HepG2 (cell line): ENCODE measurements around the gene TEX19. TPM values are rescaled to one million over a fixed set of nuclear protein-coding genes. Genes with fewer than 3 reads are reported as not detected.

Experiments used
- AKAP8 ChIP-seq: sonication (generic); formaldehyde crosslinking; IDR thresholded peaks from 2 replicates; pipeline ENCODE4 v1.5.1; 2020; ENCODE audit warnings: mild to moderate bottlenecking, missing genetic modification reagents
- ARNT ChIP-seq: fragments of 450-650 bp; IDR thresholded peaks from 2 replicates; pipeline ENCODE4 v1.6.1; 2017
- BRCA1 ChIP-seq: sonication (generic); formaldehyde crosslinking; IDR thresholded peaks from 2 replicates; pipeline ENCODE4 v1.4.0; 2020; ENCODE audit warnings: missing genetic modification reagents
- DR1 ChIP-seq: sonication (generic); formaldehyde crosslinking; IDR thresholded peaks from 2 replicates; pipeline ENCODE4 v1.8.0; 2021; ENCODE audit warnings: mild to moderate bottlenecking, missing genetic modification reagents, inconsistent platforms
- HMG20B ChIP-seq: conservative IDR thresholded peaks from 2 replicates; pipeline ENCODE4 v1.6.1; 2016; ENCODE audit warnings: missing genetic modification reagents, missing compliant biosample characterization
- JARID2 ChIP-seq: sonication (generic); formaldehyde crosslinking; IDR thresholded peaks from 2 replicates; pipeline ENCODE4 v1.8.1; 2023; ENCODE audit warnings: missing genetic modification reagents, inconsistent platforms; ENCODE audit not compliant: insufficient replicate concordance
- KDM1A ChIP-seq: IDR thresholded peaks from 2 replicates; pipeline ENCODE4 v1.6.1; 2016; ENCODE audit warnings: missing compliant biosample characterization
- MYNN ChIP-seq: sonication (generic); formaldehyde crosslinking; IDR thresholded peaks from 2 replicates; pipeline ENCODE4 v1.4.0; 2020; ENCODE audit warnings: mild to moderate bottlenecking, low read depth, missing genetic modification reagents
- NFE2L1 ChIP-seq: sonication (generic); formaldehyde crosslinking; IDR thresholded peaks from 2 replicates; pipeline ENCODE4 v1.4.0; 2020; ENCODE audit warnings: missing genetic modification reagents, mild to moderate bottlenecking, borderline replicate concordance
- NFKB2 ChIP-seq: sonication (generic); formaldehyde crosslinking; IDR thresholded peaks from 2 replicates; pipeline ENCODE4 v1.4.0; 2020; ENCODE audit warnings: missing genetic modification reagents, borderline replicate concordance
- NR2F2 ChIP-seq: IDR thresholded peaks from 2 replicates; pipeline ENCODE4 v1.6.1; 2012; ENCODE audit warnings: low read depth, inconsistent platforms, borderline replicate concordance
- PHF5A ChIP-seq: IDR thresholded peaks from one replicate; pipeline ENCODE4 v1.6.1; 2018; ENCODE audit warnings: low read depth, missing genetic modification reagents; ENCODE audit not compliant: unreplicated experiment
- PITX1 ChIP-seq: sonication (generic); formaldehyde crosslinking; IDR thresholded peaks from 2 replicates; pipeline ENCODE4 v1.5.1; 2020; ENCODE audit warnings: mild to moderate bottlenecking, missing genetic modification reagents
- PRMT3 ChIP-seq: sonication (generic); formaldehyde crosslinking; IDR thresholded peaks from 2 replicates; pipeline ENCODE4 v1.8.1; 2022; ENCODE audit warnings: low read depth, mild to moderate bottlenecking, moderate library complexity, missing genetic modification reagents, borderline replicate concordance
- RARA ChIP-seq: IDR thresholded peaks from 2 replicates; pipeline ENCODE4 v1.6.1; 2016; ENCODE audit warnings: missing genetic modification reagents, missing compliant biosample characterization
- SALL2 ChIP-seq: sonication (generic); formaldehyde crosslinking; IDR thresholded peaks from 2 replicates; pipeline ENCODE4 v1.8.1; 2023; ENCODE audit warnings: mild to moderate bottlenecking, missing genetic modification reagents, inconsistent platforms
- SIN3B ChIP-seq: fragments of 150-350 bp; IDR thresholded peaks from 2 replicates; pipeline ENCODE4 v1.6.1; 2014; ENCODE audit warnings: low read length
- SP1 ChIP-seq, 2 experiments: fragments of 450-650 bp in 1 of 2; sonication (generic) in 1 of 2; formaldehyde crosslinking in 1 of 2; IDR thresholded peaks; 2 replicates each; pipeline versions ENCODE4 v1.4.0 to v1.6.1; 2016 to 2020; ENCODE audit warnings: missing genetic modification reagents in 1 of 2
- TAF15 ChIP-seq: fragments of 200-400 bp; formaldehyde crosslinking; IDR thresholded peaks from one replicate; pipeline ENCODE4 v1.6.1; 2018; ENCODE audit warnings: mild to moderate bottlenecking, low read depth, low read length; ENCODE audit not compliant: poor library complexity, severe bottlenecking
- TCF7 ChIP-seq: sonication (generic); IDR thresholded peaks from 2 replicates; pipeline ENCODE4 v1.6.1; 2016; ENCODE audit warnings: antibody characterized with exemption, low read depth
- YY1 ChIP-seq: IDR thresholded peaks from 2 replicates; pipeline ENCODE4 v1.6.1; 2011; ENCODE audit warnings: low read length, low read depth, moderate library complexity, mild to moderate bottlenecking; ENCODE audit not compliant: insufficient read depth, insufficient replicate concordance
- ZBTB3 ChIP-seq: sonication (generic); formaldehyde crosslinking; IDR thresholded peaks from 2 replicates; pipeline ENCODE4 v1.4.0; 2020; ENCODE audit warnings: low read depth, mild to moderate bottlenecking, moderate library complexity, missing genetic modification reagents, borderline replicate concordance
- ZBTB7B ChIP-seq: sonication (generic); formaldehyde crosslinking; IDR thresholded peaks from 2 replicates; pipeline ENCODE4 v1.4.0; 2020; ENCODE audit warnings: missing genetic modification reagents
- ZFY ChIP-seq: sonication (generic); formaldehyde crosslinking; IDR thresholded peaks from 2 replicates; pipeline ENCODE4 v1.4.0; 2020; ENCODE audit warnings: missing genetic modification reagents
- ZGPAT ChIP-seq: IDR thresholded peaks from 2 replicates; pipeline ENCODE4 v1.6.1; 2016; ENCODE audit warnings: mild to moderate bottlenecking
- ZNF101 ChIP-seq: sonication (generic); formaldehyde crosslinking; IDR thresholded peaks from 2 replicates; pipeline ENCODE4 v1.4.0; 2020; ENCODE audit warnings: mild to moderate bottlenecking, low read depth, missing genetic modification reagents, borderline replicate concordance
- ZNF737 ChIP-seq: sonication (generic); formaldehyde crosslinking; IDR thresholded peaks from 2 replicates; pipeline ENCODE4 v1.5.0; 2020; ENCODE audit warnings: missing genetic modification reagents, mild to moderate bottlenecking, borderline replicate concordance
- ZNF850 ChIP-seq: sonication (generic); formaldehyde crosslinking; conservative IDR thresholded peaks from 2 replicates; pipeline ENCODE4 v1.9.0; 2021; ENCODE audit warnings: mild to moderate bottlenecking, missing genetic modification reagents
- ZNF883 ChIP-seq: sonication (generic); formaldehyde crosslinking; IDR thresholded peaks from 2 replicates; pipeline ENCODE4 v1.5.1; 2020; ENCODE audit warnings: mild to moderate bottlenecking, missing genetic modification reagents; ENCODE audit errors: not compliant biosample characterization
- polyA plus RNA-seq, 8 experiments: library from polyadenylated mRNA; depleted of rRNA in 3 of 8; stranded (reverse) in 7 of 8; unstranded in 1 of 8; fragments of >200 nt; fragmentation: Illumina TruSeq in 4 of 8; extraction: Trizol in 4 of 8; gene quantifications; 2 replicates each; pipeline versions ENCODE4 v1.2.1 to v1.2.3, GENCODE V29; 2011 to 2016; ENCODE audit warnings: low read depth in 4 of 8, missing spikeins in 1 of 8, mixed read lengths in 1 of 8; ENCODE audit not compliant: insufficient read depth in 1 of 8
- total RNA-seq, 5 experiments: library from RNA; depleted of rRNA; stranded (reverse); fragments of >200 nt; fragmentation: Illumina TruSeq; extraction: Trizol; gene quantifications; 2 replicates each; pipeline ENCODE4 v1.2.3, GENCODE V29; 2016; ENCODE audit warnings: low read depth in 1 of 5

Gene TEX19
- total and polyA plus RNA-seq, 2 of the 13 experiments (the other 11 are each of a cell fraction or from before 2014, with no cell fraction given): 1.3 to 6.0 TPM

- peak; percentile 90; the same call in 1 of the 2 replicates for TF ChIP-seq MYNN (CRISPR knock-in tag)
- TF ChIP-seq ZBTB3 (CRISPR knock-in tag): peak; percentile 62; the same call in 1 of the 2 replicates
- peak; percentile 45 for TF ChIP-seq YY1
- peak; percentile 9; the same call in 1 of the 2 replicates for TF ChIP-seq ZNF737
- no peak for TF ChIP-seq ZNF850 (CRISPR knock-in tag)
- TF ChIP-seq ZGPAT (CRISPR knock-in tag): peak; percentile 98
- peak; percentile 100 for TF ChIP-seq RARA (CRISPR knock-in tag)
- TF ChIP-seq ZBTB7B (CRISPR knock-in tag): peak; percentile 97
- peak; percentile 17 for TF ChIP-seq ZNF883 (CRISPR knock-in tag)
- no peak; the same call in 1 of the 2 replicates for TF ChIP-seq SIN3B
- TF ChIP-seq DR1 (CRISPR knock-in tag): peak; percentile 51; the same call in 1 of the 2 replicates
- TF ChIP-seq JARID2 (CRISPR knock-in tag): no peak
- TF ChIP-seq NR2F2: peak; percentile 99
- peak; percentile 79 for TF ChIP-seq HMG20B (CRISPR knock-in tag)
- TF ChIP-seq SP1 (IDR thresholded peaks at IDR 0.05): no peak
- 0 out of 2 replicates have a peak, but pooled peaks have one; percentile 15 for TF ChIP-seq SP1 (CRISPR knock-in tag; IDR thresholded peaks at IDR 0.05)
- TF ChIP-seq TCF7: peak; percentile 75
- TF ChIP-seq PITX1 (CRISPR knock-in tag): peak; percentile 95
- no peak for TF ChIP-seq NFE2L1 (CRISPR knock-in tag)
- TF ChIP-seq PRMT3: no peak
- TF ChIP-seq NFKB2: peak; percentile 51; the same call in 1 of the 2 replicates
- TF ChIP-seq PHF5A (CRISPR knock-in tag): peak; percentile 97
- peak; percentile 67; the same call in 1 of the 2 replicates for TF ChIP-seq BRCA1 (CRISPR knock-in tag)
- TF ChIP-seq AKAP8 (CRISPR knock-in tag): peak; percentile 90; the same call in 1 of the 2 replicates
- peak; percentile 87 for TF ChIP-seq SALL2 (CRISPR knock-in tag)
- TF ChIP-seq KDM1A (CRISPR knock-in tag): peak; percentile 81
- TF ChIP-seq ZFY (CRISPR knock-in tag): peak; percentile 66
- TF ChIP-seq TAF15: no peak
- TF ChIP-seq ZNF101 (CRISPR knock-in tag): 0 out of 2 replicates have a peak, but pooled peaks have one; percentile 92
- no peak for TF ChIP-seq ARNT
These were observed 12.4 kb upstream of the TEX19 start (continued) for GRCh38 chr17:82346342-82347300.
